Mesodermal cell (in vitro differentiated cells): ENCODE measurements around the gene TMEM88.

Source experiments
- H3K27ac ChIP-seq: 2 replicates; pipeline ENCODE4 v1.7.0; 2013; ENCODE audit warnings: mild to moderate bottlenecking, low read depth, low read length, moderate library complexity; ENCODE audit not compliant: severe bottlenecking
- H3K36me3 ChIP-seq: 2 replicates; pipeline ENCODE4 v1.7.1; 2013; ENCODE audit warnings: mild to moderate bottlenecking, low read length, moderate library complexity; ENCODE audit not compliant: control insufficient read depth, insufficient read depth
- H3K4me1 ChIP-seq: one replicate; pipeline ENCODE4 v1.7.1; 2013; ENCODE audit warnings: mild to moderate bottlenecking, low read length; ENCODE audit not compliant: insufficient read depth, control insufficient read depth, poor library complexity, severe bottlenecking
- H3K4me3 ChIP-seq: 2 replicates; pipeline ENCODE4 v1.7.0; 2013; ENCODE audit warnings: low read length, control low read depth, mild to moderate bottlenecking; ENCODE audit not compliant: insufficient read depth, poor library complexity, severe bottlenecking; ENCODE audit errors: extremely low read depth
- H3K9me3 ChIP-seq: 2 replicates; pipeline ENCODE4 v1.7.1; 2013; ENCODE audit warnings: mild to moderate bottlenecking, low read length, moderate library complexity; ENCODE audit not compliant: control insufficient read depth
- WGBS, 2 experiments: methylation state at CpG; one replicate each; pipeline ENCODE4 v1.1.5; 2013; ENCODE audit warnings: missing lambda C conversion rate in 2 of 2; ENCODE audit not compliant: insufficient coverage in 2 of 2; 5-methylcytosine and 5-hydroxymethylcytosine counted together

The TMEM88 gene

GRCh38 chr17:7889166-7889955 lies 34.5 kb downstream of the TMEM88 start:
- H3K36me3 ChIP-seq: peaks cover 39% of the 10 kb centered on the region
- peaks cover 24% of the 10 kb centered on the region for H3K4me1 ChIP-seq
- H3K9me3 ChIP-seq: no peaks in the 10 kb centered on the region
- peak overlapping the region; percentile 23 for H3K27ac ChIP-seq
- 79 to 90% methylated on average over 7 to 10 of the region's 11 CpGs for WGBS, 2 experiments
- no peak overlapping the region for H3K4me3 ChIP-seq

GRCh38 chr17:7893187-7893880 lies 38.5 kb downstream of the TMEM88 start:
- 94 to 100% methylated on average over 4 to 8 of the region's 15 CpGs for WGBS, 2 experiments
- H3K36me3 ChIP-seq: peaks cover 69% of the 10 kb centered on the region

GRCh38 chr17:7894226-7894625 lies 39.4 kb downstream of the TMEM88 start:
- Histone ChIP-seq H3K4me1 (peaks cover 4% of the 10 kb centered on the region), H3K4me3 (no peak overlapping the region), H3K36me3 (peaks cover 78% of the 10 kb centered on the region), H3K9me3 (no peaks in the 10 kb centered on the region), H3K27ac (no peak overlapping the region)
- 97% methylated on average over 7 of the region's 9 CpGs for WGBS, 2 experiments

More at GRCh38 chr17:7893187-7893880, 38.5 kb downstream of the TMEM88 start:
- Histone ChIP-seq H3K27ac (no peak overlapping the region), H3K4me1 (peaks cover 11% of the 10 kb centered on the region), H3K4me3 (no peak overlapping the region), H3K9me3 (no peaks in the 10 kb centered on the region)

- no peaks in the 10 kb centered on the region for H3K9me3 ChIP-seq
- no peak overlapping the region for H3K4me3 ChIP-seq
- H3K4me1 ChIP-seq: no peaks in the 10 kb centered on the region
- 97 to 100% methylated on average over 1 to 7 of the region's 8 CpGs for WGBS, 2 experiments
- peaks cover 84% of the 10 kb centered on the region for H3K36me3 ChIP-seq
- H3K27ac ChIP-seq: no peak overlapping the region
Measured at GRCh38 chr17:7894866-7895265, 40.0 kb downstream of the TMEM88 start.

GRCh38 chr17:7897090-7897489 lies 42.2 kb downstream of the TMEM88 start:
- Histone ChIP-seq H3K9me3 (no peaks in the 10 kb centered on the region), H3K27ac (no peak overlapping the region), H3K4me3 (no peak overlapping the region), H3K4me1 (no peaks in the 10 kb centered on the region), H3K36me3 (peaks cover 85% of the 10 kb centered on the region)
- 89 to 98% methylated on average over 12 to 13 of the region's 13 CpGs for WGBS, 2 experiments

- Histone ChIP-seq H3K4me3 (no peak overlapping the region), H3K9me3 (no peaks in the 10 kb centered on the region), H3K4me1 (no peaks in the 10 kb centered on the region), H3K27ac (no peak overlapping the region), H3K36me3 (peaks cover 90% of the 10 kb centered on the region)
- WGBS, 2 experiments: 88 to 90% methylated on average over 4 of the region's 6 CpGs
Measured at GRCh38 chr17:7897773-7898172, 42.9 kb downstream of the TMEM88 start.

- 77 to 84% methylated on average over 17 to 19 of the region's 22 CpGs for WGBS, 2 experiments
- H3K36me3 ChIP-seq: peaks cover 99% of the 10 kb centered on the region
- no peak overlapping the region for H3K4me3 ChIP-seq
- H3K4me1 ChIP-seq: no peaks in the 10 kb centered on the region
- no peaks in the 10 kb centered on the region for H3K9me3 ChIP-seq
- H3K27ac ChIP-seq: no peak overlapping the region
Measured at GRCh38 chr17:7903154-7904103, 48.6 kb downstream of the TMEM88 start.
